Upper lobe of left lung (tissue), 6 donors: ENCODE results near the gene CDV3. TPM values are rescaled to one million over a fixed set of nuclear protein-coding genes. Genes with fewer than 3 reads are reported as not detected.

Experiments used
- ATAC-seq, 2 donors: fragments of 200-7000 bp; cut with Tn5 transposase; one replicate each; pipeline ENCODE4 v1.9.1; 2022; ENCODE audit warnings: mild to moderate bottlenecking in 2 of 2, moderate library complexity in 2 of 2; ENCODE audit not compliant: low FRiP score in 2 of 2
- DNase-seq, 2 donors: peaks; one replicate each; pipeline ENCODE4 v3.0.0-alpha.2; 2019 to 2020
- H3K27ac ChIP-seq, 4 donors: fragments of 200-600 bp; sonication (generic); one replicate each; pipeline ENCODE4 v1.5.1; 2016 to 2019
- H3K27me3 ChIP-seq, 4 donors: fragments of 200-600 bp; sonication (generic); one replicate each; pipeline ENCODE4 v1.5.1; 2017 to 2019
- H3K36me3 ChIP-seq, 4 donors: fragments of 200-600 bp; sonication (generic); one replicate each; pipeline ENCODE4 v1.5.1; 2016 to 2019
- H3K4me1 ChIP-seq, 4 donors: fragments of 200-600 bp; sonication (generic); one replicate each; pipeline ENCODE4 v1.5.1; 2018 to 2019
- H3K4me3 ChIP-seq, 4 donors: fragments of 200-600 bp; sonication (generic); one replicate each; pipeline ENCODE4 v1.5.1; 2017 to 2019; ENCODE audit warnings: mild to moderate bottlenecking in 2 of 4, moderate library complexity in 1 of 4
- H3K9me3 ChIP-seq, 4 donors: fragments of 200-600 bp; sonication (generic); one replicate each; pipeline ENCODE4 v1.5.1; 2018 to 2019
- CTCF ChIP-seq, 6 experiments: fragments of 450-650 bp in 4 of 6; fragments of 200-600 bp in 2 of 6; sonication (generic) in 2 of 6; IDR thresholded peaks; one replicate each; pipeline ENCODE4 v1.5.1; 2016 to 2019; ENCODE audit warnings: antibody characterized with exemption in 6 of 6
- EP300 ChIP-seq, 4 donors: sonication (generic); formaldehyde crosslinking; IDR thresholded peaks; one replicate each; pipeline ENCODE4 v1.5.1; 2017; ENCODE audit warnings: antibody characterized with exemption in 4 of 4, control low read depth in 2 of 4
- POLR2A ChIP-seq, 4 donors: fragments of 450-650 bp; IDR thresholded peaks; one replicate each; pipeline ENCODE4 v1.5.1; 2016 to 2017; ENCODE audit warnings: antibody characterized with exemption in 4 of 4, mild to moderate bottlenecking in 2 of 4
- POLR2AphosphoS5 ChIP-seq, 2 donors: sonication (generic); formaldehyde crosslinking; IDR thresholded peaks; one replicate each; pipeline ENCODE4 v1.5.1; 2017; ENCODE audit warnings: antibody characterized with exemption in 2 of 2
- WGBS, 2 donors: methylation state at CpG; one replicate each; pipeline ENCODE4 v1.1.5; 2017 to 2018; 5-methylcytosine and 5-hydroxymethylcytosine counted together
- total RNA-seq, 6 donors: library from RNA; depleted of rRNA in 4 of 6; stranded (reverse); fragments of >200 nt in 4 of 6; gene quantifications; one replicate each; pipeline versions ENCODE4 v1.1.0 to v1.2.1, GENCODE V29; 2016 to 2021
- donor health status: DM: no; HTN: no; CAD: no; lungs with moderate emphysema.
- donor health status: DM: no; HTN: yes; CAD: no; lungs with severe emphysema.

CDV3 gene
- total RNA-seq, 6 donors from 2014 or later: 58.3 to 181 (median 161) TPM

- H3K27ac ChIP-seq: no peak overlapping the region
- TF ChIP-seq CTCF (IDR thresholded peaks at IDR 0.05): no peak
- TF ChIP-seq POLR2AphosphoS5 (IDR thresholded peaks at IDR 0.05): no peak
- TF ChIP-seq EP300 (IDR thresholded peaks at IDR 0.05): no peak
- TF ChIP-seq POLR2A (IDR thresholded peaks at IDR 0.05): no peak
- H3K36me3 ChIP-seq: peaks cover 0 to 12% (median 2%) of the 10 kb centered on the region in 4 donors
- DNase-seq (no peak), ATAC-seq (no peak)
- no peaks in the 10 kb centered on the region for H3K27me3 ChIP-seq
- WGBS, 2 donors: 88 to 93% methylated on average over 1 of the region's 1 CpG
- H3K4me1 ChIP-seq: peaks cover 0 to 8% (median 3%) of the 10 kb centered on the region in 4 donors
- H3K4me3 ChIP-seq: no peak overlapping the region
- no peaks in the 10 kb centered on the region for H3K9me3 ChIP-seq
Observed at GRCh38 chr3:133595341-133595740, 21.9 kb downstream of the CDV3 start.

GRCh38 chr3:133598405-133598804, 24.9 kb downstream of the CDV3 start:
- Histone ChIP-seq H3K27me3 (no peaks in the 10 kb centered on the region), H3K4me3 (no peak overlapping the region), H3K9me3 (no peaks in the 10 kb centered on the region), H3K4me1 (no peaks in the 10 kb centered on the region), H3K27ac (no peak overlapping the region), H3K36me3 (peaks cover 0 to 16% (median 4%) of the 10 kb centered on the region in 4 donors)
- WGBS, 2 donors: 86 to 88% methylated on average over 3 of the region's 3 CpGs
- no peak for DNase-seq
- no peak for ATAC-seq
- TF ChIP-seq EP300 (IDR thresholded peaks at IDR 0.05) (no peak), POLR2AphosphoS5 (IDR thresholded peaks at IDR 0.05) (no peak), POLR2A (IDR thresholded peaks at IDR 0.05) (no peak), CTCF (IDR thresholded peaks at IDR 0.05) (no peak)

- TF ChIP-seq CTCF (IDR thresholded peaks at IDR 0.05): no peak
- no peak for TF ChIP-seq POLR2A (IDR thresholded peaks at IDR 0.05)
- TF ChIP-seq POLR2AphosphoS5 (IDR thresholded peaks at IDR 0.05): no peak
- TF ChIP-seq EP300 (IDR thresholded peaks at IDR 0.05): no peak
- 85 to 94% methylated on average over 2 of the region's 2 CpGs for WGBS, 2 donors
Observed at GRCh38 chr3:133599280-133599679, 25.8 kb downstream of the CDV3 start.

GRCh38 chr3:133600572-133601081, 27.1 kb downstream of the CDV3 start:
- no peaks in the 10 kb centered on the region for H3K9me3 ChIP-seq
- H3K4me3 ChIP-seq: no peak overlapping the region
- no peaks in the 10 kb centered on the region for H3K27me3 ChIP-seq
- H3K4me1 ChIP-seq: no peaks in the 10 kb centered on the region
- DNase-seq (no peak), ATAC-seq (no peak)
- WGBS, 2 donors: 97 to 100% methylated on average over 1 of the region's 1 CpG
- TF ChIP-seq EP300 (IDR thresholded peaks at IDR 0.05) (no peak), CTCF (IDR thresholded peaks at IDR 0.05) (no peak), POLR2AphosphoS5 (IDR thresholded peaks at IDR 0.05) (no peak), POLR2A (IDR thresholded peaks at IDR 0.05) (no peak)
- H3K27ac ChIP-seq: no peak overlapping the region
- H3K36me3 ChIP-seq: peaks cover 0 to 24% (median 4%) of the 10 kb centered on the region in 4 donors

More at GRCh38 chr3:133599280-133599679, 25.8 kb downstream of the CDV3 start:
- Histone ChIP-seq H3K27me3 (no peaks in the 10 kb centered on the region), H3K9me3 (no peaks in the 10 kb centered on the region), H3K36me3 (peaks cover 0 to 16% (median 4%) of the 10 kb centered on the region in 4 donors), H3K4me3 (no peak overlapping the region), H3K4me1 (no peaks in the 10 kb centered on the region), H3K27ac (no peak overlapping the region)
- ATAC-seq: no peak
- no peak for DNase-seq

GRCh38 chr3:133606342-133606741, 32.9 kb downstream of the CDV3 start:
- 98 to 100% methylated on average over 1 of the region's 1 CpG for WGBS, 2 donors
- no peak for DNase-seq
- ATAC-seq: no peak

More at GRCh38 chr3:133606342-133606741, 32.9 kb downstream of the CDV3 start:
- Histone ChIP-seq H3K36me3 (peaks cover 7 to 62% (median 16%) of the 10 kb centered on the region in 4 donors), H3K4me1 (no peaks in the 10 kb centered on the region), H3K4me3 (no peak overlapping the region), H3K27me3 (no peaks in the 10 kb centered on the region), H3K9me3 (no peaks in the 10 kb centered on the region), H3K27ac (no peak overlapping the region)
- TF ChIP-seq EP300 (IDR thresholded peaks at IDR 0.05): no peak
- no peak for TF ChIP-seq POLR2A (IDR thresholded peaks at IDR 0.05)
- no peak for TF ChIP-seq CTCF (IDR thresholded peaks at IDR 0.05)
- TF ChIP-seq POLR2AphosphoS5 (IDR thresholded peaks at IDR 0.05): no peak
